ENCODE data around the gene SGCD.

GRCh38 chr5:156476158-156476551 lies 149.2 kb downstream of the SGCD start:
- no peak for TF ChIP-seq CTCF (IDR thresholded peaks at IDR 0.05)
- no peak for TF ChIP-seq POLR2A (IDR thresholded peaks at IDR 0.05)

All from heart left ventricle (tissue), 13 donors.